A549 treated with dexamethasone at 1 μM for 4 hours (cell line): ENCODE results near the gene RTCB. TPM values are rescaled to one million over a fixed set of nuclear protein-coding genes. Genes with fewer than 3 reads are reported as not detected.

Source experiments
- total RNA-seq: library from RNA; stranded (reverse); fragments of 200-300 nt; extraction: Qiagen RNA extraction; gene quantifications from 5 replicates; pipeline ENCODE4 v1.2.3, GENCODE V29; 2022

RTCB gene
- total RNA-seq: 75.8 to 83.8 TPM (median 77.1 TPM) in 5 replicates

GRCh38 chr22:32411829-32412592 lies at the start of gene RTCB:
Gene RTCB (minus strand): TSS chr22:32412247. CDS start chr22:32412156, 91 bp downstream.

GRCh38 chr22:32357567-32357966 lies 54.5 kb downstream of the RTCB start, which contains the start of gene RFPL3:
Gene RFPL3 (plus strand): TSS chr22:32357867. CDS start chr22:32358072, 205 bp downstream.

Other genes with a start within 250 kb of the RTCB start
- 0.11 to 0.24 TPM (median 0.15 TPM) in 5 replicates for gene RFPL2, start 207.2 kb downstream of the RTCB start, total RNA-seq
- not detected in 5 replicates for gene SLC5A4, start 156.9 kb downstream of the RTCB start, total RNA-seq
- gene RFPL3, start 54.4 kb downstream of the RTCB start, total RNA-seq: not detected in 5 replicates
- gene BPIFC, start 52.2 kb upstream of the RTCB start, total RNA-seq: not detected in 5 replicates
- 74.5 to 80.8 TPM (median 76.0 TPM) in 5 replicates for gene FBXO7, start 62.6 kb upstream of the RTCB start, total RNA-seq